SH-SY5Y (cell line): Measurements from ENCODE around the gene RIN3.

ENCODE experiments used
- GATA2 ChIP-seq: IDR thresholded peaks from 2 replicates; pipeline ENCODE4 v1.6.1; 2011; ENCODE audit warnings: mild to moderate bottlenecking, low read depth, low read length
- GATA3 ChIP-seq: IDR thresholded peaks from 2 replicates; pipeline ENCODE4 v1.6.1; 2011; ENCODE audit warnings: low read depth, mild to moderate bottlenecking, low read length, moderate library complexity

Gene RIN3

DNA sequence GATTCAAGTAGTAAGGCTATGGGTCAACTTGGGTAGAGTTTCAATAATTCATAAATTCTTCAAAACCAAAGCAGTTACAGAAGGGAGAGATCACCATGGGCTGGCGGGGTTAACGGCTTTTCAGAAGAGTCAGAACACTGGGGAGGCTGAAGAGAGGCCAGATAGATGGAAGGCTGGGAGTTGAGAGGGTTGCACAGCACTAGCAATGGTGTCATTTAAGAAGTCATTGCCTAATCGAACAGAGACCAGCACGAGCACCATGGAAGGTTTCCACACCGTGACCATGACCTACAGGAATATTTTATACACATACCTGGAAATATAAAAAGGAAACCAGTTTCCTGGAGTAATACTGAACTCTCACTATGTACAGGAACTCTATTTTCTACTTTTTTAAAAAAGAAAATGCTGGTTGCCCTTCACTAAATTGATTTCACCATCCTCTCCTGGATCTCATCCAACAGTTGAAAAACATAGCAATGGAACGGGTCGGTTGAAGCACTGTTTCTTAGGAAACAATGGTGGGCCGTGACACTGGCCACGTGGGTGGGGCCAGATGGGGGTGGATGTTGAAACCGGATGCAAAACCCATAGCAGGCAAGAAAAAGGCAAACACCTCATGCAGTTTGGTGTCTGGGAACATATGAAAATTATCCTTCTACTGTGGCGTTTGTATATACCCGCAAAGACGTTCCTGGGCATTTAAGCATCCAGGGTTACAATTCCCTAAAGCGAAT is 38.0 kb upstream of the RIN3 start:
- TF ChIP-seq GATA3 (no peak), GATA2 (no peak)

DNA sequence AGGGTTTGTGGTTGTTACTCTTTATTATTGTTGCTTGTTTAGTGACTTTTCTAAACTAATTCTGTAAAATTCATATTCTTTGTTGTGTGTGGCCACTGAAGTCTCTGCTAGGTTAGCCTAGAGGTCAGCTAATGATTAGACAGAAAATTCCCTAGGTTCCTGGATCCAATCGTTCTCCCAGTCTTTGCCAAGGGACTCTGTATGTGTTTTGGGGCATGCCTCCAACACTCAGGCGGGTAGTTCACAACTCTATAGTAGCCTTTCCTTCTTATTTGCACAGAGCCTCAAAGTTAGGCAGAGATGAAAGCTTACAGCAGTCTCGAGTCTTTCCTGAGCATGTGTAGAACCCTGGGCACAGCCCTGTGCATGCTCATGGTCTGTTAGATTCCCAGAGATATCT is 32.7 kb upstream of the RIN3 start:
- no peak for TF ChIP-seq GATA3

DNA sequence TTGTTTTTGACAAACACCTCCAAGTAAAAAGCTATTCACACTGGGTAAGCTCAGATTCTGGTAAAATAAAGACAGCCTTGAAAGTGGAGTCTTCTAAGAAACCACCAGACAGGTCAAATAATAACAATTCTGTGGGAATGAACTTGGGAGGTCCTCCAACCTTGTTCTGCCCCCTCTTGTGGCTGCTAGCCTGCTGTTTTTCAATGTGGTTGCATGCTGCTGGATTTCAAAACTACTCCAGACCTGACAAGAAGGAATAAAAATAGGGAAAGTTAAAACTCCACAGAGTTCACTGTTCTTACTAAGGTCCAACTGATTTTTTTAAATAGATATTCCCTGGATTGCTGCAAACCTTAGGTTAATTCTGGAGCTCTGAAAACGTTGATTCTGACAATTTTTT is 32.2 kb upstream of the RIN3 start:
- TF ChIP-seq GATA3: no peak
- TF ChIP-seq GATA2: no peak

DNA sequence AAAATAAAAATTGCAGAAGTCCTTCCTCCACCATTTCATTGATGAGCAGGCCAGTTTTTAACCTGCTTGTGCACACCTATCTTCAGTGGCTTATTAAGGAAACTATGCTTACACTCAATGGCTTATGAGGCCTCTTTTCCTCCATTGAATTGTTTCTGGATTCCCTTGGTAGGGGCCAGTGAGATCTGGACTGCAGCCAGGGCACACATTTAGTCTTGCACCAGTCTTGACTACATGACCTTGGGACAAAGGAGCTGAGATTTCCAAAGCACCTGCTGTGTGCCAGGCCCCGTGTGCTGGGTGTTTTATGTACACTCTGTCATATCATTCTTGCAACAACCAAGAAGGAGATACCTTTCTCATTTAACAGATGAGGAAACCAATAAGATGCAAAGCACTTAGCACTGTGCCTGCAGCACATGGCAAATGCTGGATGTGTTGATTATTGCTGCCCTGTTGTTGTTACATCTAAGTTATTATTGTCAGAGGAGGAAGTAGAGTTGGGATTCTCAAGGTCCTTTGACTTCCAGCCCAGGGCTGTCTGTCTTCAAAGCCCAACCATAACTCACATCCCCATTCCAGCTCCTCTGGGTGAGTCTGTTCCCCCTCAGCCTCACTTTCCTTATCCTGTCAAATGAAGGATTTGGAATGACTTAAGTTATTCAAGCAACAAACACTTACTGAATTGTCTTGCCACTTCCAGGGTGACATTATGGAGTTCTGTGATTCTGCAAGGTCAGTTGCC is 31.6 kb upstream of the RIN3 start:
- TF ChIP-seq GATA3 (no peak), GATA2 (no peak)

DNA sequence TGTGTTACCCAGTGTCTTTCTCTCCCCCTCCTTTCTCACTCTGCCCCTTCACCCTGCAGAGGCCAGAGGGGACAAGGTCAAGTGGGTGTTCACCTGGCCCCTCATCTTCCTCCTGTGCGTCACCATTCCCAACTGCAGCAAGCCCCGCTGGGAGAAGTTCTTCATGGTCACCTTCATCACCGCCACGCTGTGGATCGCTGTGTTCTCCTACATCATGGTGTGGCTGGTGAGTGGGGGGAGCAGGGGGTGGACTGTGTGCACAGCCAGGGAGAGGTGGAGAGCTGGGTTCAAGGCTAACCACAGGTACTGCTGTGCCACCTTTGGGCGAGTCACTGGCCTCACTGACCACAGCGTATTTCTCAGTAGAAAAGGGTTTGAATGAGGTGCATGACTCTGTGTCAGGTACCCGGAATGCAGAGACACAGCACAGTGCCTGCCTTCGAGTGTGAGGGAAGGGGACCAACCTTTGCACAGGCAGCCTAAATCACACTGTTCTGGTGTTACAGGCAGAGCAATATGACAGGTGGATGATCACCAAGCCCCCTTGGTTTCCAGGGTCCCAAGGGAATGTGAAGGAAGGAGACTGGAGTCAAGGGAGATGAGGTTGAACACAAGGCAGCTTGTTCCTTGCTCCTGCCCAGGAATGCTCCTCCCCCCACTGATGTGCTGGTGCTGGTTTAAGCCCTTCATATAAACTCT is 30.8 kb upstream of the RIN3 start:
- TF ChIP-seq GATA3 (no peak), GATA2 (no peak)

DNA sequence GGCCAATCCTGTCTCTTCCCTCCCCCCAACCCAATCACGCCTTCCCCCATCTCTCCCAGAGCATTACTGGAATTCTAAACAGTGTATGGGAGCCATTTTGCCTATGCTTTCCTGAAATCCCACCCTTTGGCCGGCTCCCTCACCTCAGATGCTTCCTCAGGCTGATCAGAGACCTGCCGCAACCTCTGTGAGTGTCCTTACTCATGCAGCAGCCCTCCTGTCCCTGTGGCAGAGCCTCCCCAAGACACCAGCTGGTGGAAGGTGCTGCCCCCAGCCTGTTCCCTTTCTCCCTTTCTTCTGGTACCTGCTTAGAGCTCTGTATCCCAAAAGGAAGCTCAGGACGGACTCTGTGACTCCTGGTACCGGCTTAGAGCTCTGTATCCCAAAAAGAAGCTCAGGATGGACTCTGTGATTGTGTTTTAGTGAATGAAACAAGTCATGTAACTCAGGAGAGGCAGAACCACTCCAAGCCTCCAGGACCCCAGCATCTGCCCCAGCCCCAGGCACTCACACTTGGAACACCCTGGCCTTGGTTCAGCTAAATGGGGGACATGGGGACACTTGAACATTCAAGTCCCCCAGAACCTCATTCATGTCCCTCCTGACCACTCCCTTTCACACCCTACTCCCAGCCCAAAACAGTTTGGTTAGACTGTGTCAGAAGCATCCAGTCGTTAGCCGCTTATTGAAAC is 29.3 kb upstream of the RIN3 start:
- TF ChIP-seq GATA2 (no peak), GATA3 (no peak)

DNA sequence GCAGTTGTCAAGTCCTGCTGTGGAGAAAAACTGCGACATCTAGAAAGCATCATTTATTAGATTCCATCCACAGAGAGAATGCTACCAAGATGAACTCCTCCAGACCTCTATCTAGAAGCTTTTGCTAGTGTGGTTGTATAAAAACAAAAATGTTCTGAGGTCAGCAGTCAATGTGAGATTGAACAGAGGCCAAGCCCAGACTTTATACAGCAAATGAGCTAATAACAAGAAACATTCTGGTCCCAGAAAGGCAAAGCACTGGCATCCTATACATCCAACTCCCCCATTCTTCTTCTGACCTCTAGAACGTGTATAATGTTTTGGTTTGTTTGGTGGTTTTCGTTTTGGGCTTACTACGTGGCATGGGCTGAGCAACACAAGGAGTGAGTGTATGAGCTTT is 26.7 kb upstream of the RIN3 start:
- no peak for TF ChIP-seq GATA2
- no peak for TF ChIP-seq GATA3

DNA sequence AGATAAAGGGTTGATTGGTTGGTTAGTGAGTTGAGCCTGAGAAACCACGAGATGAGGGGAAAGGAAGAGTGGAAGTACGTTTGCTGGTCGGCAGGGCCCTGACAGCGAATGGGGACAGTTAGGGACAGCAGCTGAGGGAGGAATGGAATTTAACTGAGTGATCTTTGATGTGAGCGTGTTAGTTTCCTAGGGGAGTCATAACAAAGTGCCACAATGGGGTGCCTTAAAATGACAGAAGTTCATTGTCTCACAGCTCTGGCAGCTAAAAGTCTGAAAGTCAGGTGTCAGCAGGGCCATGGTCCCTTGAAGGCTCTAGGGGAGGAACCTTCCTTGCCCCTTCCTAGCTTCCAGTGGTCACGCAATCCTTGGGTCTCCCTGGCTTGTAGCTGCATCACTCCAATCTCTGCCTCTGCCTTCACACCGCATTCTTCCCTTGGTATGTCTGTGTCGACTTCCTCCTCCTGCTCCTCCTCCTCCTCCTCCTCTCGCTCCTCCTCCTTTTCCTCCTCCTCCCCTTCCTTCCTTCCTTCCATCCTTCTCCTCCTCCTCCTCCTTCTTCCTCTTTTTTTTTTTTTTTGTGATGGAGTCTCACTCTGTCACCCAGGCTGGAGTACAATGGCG is 26.0 kb upstream of the RIN3 start:
- no peak for TF ChIP-seq GATA3
- no peak for TF ChIP-seq GATA2

DNA sequence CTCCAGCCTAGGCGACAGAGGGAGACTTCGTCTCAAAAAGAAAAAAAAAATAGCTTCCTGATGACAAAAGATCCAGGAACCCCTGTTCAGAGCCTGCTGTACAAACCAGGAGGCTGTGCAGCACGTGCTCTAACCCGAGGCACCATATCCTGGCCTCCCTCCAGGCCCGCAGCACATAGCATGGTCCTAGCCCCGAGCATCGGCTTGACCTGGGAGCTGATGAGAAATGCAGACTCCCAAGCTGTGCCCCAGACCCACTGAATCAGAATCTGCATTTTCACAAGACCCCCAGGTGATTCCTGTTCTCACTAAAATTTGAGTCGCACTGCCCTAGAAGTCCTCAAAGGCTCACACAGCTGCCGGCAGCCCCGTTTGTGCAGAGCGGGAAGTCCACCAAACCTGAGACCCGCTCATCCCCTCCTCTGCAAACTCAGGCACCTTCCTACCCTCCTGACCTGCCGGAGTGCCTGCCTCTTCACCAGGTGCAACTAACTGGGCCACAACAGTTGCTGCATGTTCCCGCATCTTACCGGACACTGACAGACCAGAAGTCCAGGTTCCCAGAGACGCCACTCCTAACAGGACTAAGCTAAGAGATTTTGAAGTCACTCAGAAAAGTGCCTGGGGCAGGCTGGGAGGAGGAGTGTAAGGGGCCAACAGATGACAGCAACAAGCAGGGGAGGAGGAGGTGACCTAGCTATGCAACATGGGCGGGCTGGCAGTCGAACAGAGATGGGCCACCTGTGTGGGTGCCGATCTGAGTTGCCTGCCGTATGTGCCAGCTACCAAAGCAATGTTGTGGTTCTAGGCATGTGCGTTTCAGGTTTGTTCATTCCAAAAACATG is 24.0 kb upstream of the RIN3 start:
- TF ChIP-seq GATA2 (no peak), GATA3 (no peak)

DNA sequence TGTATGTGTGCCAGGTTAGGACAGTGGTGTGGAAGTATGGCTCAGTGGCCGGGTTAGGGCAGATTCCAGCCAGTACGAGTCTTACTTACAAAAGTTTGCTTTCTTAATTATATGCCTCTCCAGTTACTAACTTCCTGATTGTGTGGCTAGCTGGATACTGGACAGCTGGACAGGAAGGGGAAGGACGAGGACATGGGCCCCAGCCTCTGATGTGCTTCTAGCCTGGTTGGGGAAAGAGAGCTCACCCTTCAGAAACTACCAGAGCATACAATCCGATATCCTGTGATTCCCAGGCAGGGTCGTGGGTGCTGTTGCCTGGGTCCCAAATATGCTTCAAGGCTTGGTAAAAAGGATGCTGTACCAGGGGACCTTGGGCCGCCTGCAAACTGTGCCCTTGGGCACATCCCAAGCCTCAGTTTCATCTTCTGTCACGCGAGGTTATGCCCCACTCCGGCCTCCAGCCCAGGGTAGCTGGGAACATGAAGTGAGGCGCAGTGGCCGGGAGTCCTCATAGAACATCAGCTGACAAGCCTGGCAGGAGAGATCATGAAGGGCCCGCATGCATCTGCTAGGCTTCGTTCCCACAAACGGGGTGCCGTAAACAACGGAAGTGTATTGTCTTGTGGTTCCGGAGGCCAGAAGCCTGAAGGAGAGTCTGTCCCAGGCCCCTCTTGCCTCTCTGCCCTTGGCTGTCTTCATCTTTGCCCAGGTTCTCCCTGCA is 23.2 kb upstream of the RIN3 start:
- TF ChIP-seq GATA2: no peak
- TF ChIP-seq GATA3: no peak

DNA sequence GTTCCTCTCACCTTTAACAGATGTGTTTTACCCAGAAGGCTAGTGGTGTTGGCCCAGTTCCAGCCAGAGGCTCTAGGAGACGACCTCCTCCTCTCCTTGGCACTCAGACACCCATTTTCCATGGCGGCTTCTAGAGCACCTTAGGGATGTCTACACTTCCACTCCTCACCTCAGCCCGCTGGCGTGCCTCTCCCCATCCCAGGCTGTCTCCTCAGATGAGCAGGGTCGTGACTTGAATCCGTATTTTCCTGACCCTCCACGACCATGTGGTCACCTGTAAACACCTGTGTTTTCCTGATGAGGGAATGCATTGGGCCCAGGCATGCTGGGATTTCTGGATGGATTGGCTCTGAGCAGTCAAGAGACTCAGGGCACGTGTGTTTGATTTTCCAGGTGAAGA is 21.8 kb upstream of the RIN3 start:
- no peak for TF ChIP-seq GATA3
- TF ChIP-seq GATA2: no peak

DNA sequence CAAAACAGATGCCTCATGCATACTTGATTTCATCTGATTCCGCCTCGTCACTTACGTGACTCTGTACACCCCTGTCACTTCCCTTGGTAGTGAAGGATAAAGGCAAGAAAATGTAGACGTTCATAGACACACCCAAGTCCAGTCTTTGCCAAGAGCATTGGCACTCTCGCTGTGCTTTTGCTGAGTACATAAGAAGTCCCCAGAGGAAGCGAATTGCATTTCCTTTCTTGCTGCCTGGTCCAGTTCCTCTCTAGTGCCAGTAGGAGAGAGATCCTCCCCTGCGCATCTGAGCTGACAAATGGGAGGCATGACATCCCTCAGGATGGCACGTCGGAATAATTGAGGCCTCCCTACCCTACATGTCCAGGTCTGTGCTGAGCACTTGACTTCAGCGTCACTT is 21.3 kb upstream of the RIN3 start:
- TF ChIP-seq GATA2 (no peak), GATA3 (no peak)
